GM19324 (cell line): ENCODE data around the gene GPD1.

ENCODE experiments used
- ATAC-seq: cut with Tn5 transposase; IDR thresholded peaks from one replicate; pipeline ENCODE4 v1.9.1; 2021; ENCODE audit warnings: mild to moderate bottlenecking, moderate library complexity; ENCODE audit not compliant: unreplicated experiment, low FRiP score

GPD1 gene

DNA sequence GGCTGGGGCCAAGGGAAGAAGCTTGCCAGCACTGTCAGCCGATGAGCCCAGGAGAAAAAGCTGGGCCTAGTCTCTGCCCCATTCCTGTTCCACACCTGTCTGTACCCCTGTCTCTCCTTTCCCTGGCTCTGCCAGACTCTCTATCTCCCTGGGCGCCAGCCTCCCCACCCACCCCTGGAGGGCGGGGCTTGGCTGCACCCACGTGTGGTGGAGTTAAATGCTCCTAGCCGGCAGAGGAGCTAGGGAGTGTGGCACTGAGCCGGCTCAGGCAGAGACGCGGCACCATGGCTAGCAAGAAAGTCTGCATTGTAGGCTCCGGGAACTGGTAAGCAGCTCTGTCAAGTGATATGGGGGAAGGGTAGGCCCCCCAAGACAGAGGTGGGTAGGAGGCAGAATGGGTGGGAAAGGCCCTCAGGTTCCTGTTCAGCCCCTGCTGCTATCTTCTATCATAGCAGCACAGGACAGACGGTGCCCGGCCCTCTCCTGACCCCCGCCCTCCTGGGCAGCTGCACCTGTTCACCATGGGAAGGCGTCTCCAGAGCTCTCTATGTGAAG is at the start of gene GPD1:
TSS of gene GPD1 (plus strand) at position 242 of the 555 bp plus-strand sequence. CDS start at position 285, 43 bp downstream.
- no peak for ATAC-seq

DNA sequence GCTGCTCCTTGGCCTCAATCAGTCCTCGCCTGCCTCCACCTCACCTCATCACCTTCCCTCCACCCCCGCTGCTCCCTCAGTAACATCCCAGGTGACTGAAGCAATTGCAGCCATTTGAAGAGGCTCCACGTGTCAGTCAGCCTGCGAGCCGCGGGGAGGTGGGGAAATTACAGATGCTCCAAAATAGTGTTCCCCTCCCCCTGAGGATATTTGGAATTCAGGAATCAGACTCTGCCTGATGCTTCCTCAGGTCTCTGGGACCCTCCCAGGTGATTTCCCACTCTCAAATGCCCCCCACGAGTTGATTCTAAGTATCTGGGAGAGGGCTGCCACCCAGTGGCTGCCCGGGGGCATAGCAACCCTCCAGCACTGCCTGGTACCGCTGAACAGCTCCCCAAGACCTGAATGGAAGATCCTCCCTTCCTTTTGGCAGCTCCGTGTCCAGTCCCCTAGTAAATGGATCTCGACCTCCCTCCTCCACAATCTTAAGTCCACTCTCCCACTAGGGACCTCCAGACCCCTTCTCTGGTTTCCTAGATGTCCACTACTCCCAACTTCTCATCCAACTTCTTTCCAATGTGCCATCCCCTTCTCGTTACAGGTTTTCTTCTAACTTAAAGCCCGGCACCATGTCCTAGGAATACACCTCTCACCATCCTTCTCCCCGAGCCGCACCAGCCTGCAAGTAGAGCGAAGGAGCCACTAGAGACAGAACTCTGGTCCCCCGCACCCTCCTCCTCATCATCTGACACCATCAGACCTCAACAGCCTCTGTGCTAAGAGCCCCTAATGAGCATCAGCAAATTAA is 47.8 kb upstream of the GPD1 start:
- no peak for ATAC-seq

DNA sequence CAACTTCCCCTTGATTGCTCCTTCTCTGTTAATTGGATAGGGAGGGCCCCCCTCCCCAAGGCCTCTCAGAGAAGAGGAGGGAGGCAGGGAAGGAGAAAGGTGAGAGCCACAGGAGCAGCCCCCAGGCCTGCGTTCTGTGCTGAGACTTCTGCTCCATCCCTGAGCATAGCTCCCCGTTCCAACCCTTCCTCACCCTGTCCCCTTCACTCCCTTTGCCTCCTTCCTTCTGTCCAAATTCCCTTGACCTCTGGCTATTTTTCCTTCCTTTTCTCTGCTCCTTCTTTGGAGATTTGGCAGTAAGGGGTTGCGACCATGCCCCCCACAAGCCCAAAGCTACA is 47.2 kb upstream of the GPD1 start:
- no peak for ATAC-seq

DNA sequence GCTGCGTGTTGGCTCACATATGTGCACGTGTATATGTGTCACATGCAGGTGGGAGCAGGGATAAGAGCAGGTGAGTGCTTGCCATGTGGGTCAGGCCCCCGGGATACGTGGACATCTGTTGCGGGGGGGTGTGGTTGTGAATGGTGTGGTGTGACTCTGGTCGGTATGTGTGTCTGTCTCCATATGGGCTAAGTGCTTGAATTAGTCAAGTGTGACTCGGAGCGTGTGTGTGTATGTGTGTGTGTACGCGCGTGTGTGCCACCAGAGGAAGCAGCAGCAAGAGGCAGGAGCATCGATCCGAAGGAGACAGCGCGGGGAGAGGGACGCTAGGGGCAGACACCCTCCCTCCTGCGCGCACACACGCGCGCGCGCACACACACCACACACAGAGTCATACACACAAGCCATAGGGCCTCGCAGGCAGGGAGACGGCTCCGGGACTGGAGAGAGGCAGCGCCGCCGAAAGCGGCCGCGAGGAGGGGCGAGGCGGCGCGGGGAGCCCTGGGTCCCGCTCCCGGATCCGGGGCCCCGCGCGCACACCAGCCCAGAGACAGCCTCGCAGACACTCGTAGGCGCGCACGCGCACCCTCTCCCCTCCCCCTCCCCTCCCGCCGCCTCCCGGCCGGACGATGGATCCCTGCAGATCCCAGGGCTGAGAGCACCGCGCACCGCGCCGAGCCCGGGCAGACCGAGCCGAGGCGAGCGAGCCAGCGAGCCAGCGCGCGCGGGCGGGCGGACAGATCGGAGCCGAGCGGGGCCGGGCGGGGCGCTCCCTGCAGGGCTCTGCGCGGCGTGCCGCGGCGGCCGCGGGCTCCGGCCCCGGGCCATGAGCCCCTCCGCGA is 46.6 kb upstream of the GPD1 start, which contains the start of gene ASIC1:
TSS of gene ASIC1 (plus strand) at position 597 of the 842 bp plus-strand sequence. CDS start 1,171 bp downstream, outside the sequence.
- ATAC-seq, result no peak

DNA sequence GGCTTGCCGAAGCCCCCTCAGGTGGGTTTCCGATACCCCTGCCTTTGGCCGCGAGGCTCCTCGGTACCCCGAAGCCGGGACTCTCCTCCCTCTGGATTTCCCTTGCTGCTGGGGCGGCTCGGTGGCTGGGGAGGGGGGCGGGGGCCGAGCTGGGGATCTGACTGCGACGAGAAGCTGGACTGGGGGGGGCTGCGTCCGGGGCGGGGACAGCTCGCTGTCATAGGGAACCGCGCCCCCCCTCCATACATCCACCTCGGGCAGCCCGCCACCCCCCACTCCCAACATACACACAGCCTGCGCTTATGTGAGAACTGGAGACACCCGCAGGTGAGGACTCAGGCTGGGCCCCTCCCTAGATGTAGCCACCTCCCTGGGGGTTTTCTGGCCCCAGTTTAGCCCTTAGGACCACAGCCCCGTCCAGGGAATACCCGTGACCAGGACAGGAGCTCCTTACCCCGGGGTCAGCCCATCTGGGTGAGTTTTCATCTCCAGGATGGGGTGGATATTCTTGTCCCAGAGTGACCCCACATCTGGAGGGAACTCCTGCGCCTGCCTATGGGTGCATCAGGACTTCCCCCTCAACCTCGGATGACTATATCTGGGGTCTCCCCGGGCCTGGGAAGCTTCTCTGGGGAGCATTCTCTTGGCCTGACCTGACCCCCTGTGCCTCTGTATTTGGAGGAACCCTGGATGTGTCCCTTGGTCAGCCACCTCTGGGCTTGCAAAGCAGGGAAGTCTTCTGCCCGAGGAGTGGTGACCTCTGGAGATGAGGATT is 45.7 kb upstream of the GPD1 start:
- ATAC-seq, result no peak

DNA sequence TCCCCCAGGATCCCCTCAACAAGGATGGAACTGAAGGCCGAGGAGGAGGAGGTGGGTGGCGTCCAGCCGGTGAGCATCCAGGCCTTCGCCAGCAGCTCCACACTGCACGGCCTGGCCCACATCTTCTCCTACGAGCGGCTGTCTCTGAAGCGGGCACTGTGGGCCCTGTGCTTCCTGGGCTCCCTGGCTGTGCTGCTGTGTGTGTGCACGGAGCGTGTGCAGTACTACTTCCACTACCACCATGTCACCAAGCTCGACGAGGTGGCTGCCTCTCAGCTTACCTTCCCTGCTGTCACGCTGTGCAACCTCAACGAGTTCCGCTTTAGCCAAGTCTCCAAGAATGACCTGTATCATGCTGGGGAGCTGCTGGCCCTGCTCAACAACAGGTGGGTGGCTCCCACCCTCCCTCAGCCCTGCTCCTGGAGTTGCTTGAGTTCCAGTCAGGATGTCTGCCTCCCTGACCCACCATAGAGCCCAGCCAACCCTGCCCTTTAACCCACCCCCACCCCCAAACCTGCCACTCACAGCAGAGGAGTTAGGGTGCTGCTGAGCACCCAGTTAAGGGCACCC is 45.0 kb upstream of the GPD1 start:
- ATAC-seq, result no peak

DNA sequence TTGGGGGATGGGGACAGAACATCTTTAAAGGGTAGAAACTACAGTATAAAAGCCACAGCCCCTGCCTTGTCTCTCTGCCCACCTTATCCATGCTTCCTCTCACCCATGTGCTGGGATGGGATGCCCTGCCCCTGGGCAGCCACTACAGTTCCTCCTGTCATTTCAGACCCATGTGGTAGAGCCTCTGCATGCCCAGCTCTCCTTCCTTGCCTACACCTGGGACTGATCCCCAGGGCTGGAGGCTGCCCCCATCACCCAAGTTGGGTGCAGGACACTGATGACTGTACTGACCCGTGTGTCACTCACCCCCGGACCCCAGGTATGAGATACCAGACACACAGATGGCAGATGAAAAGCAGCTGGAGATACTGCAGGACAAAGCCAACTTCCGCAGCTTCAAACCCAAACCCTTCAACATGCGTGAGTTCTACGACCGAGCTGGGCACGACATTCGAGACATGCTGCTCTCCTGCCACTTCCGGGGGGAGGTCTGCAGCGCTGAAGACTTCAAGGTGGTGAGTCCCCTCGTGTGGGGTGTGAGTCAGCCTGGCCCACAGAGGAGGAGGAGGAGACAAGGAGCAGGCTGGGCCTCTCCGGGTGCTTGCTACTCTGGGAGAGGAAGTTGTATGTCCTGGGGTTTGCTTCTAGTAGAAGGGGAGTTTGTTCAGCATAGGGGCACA is 44.2 kb upstream of the GPD1 start:
- no peak for ATAC-seq

DNA sequence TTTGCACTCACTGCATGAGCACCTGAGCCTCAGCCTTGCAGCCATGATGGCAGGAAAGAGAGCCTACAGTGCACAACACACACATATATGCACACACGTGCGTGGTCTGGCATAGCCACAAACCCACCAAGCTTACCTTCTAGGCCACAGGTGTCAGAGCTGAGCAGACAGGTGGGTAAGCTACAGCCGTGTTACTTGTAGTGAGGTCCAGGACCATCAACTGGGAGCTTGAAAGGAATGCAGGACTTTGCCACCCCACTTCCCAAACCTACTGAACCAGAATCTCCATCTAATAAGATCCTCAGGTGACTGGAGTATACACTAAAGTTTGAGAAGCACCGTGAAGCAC is 43.7 kb upstream of the GPD1 start:
- no peak for ATAC-seq

DNA sequence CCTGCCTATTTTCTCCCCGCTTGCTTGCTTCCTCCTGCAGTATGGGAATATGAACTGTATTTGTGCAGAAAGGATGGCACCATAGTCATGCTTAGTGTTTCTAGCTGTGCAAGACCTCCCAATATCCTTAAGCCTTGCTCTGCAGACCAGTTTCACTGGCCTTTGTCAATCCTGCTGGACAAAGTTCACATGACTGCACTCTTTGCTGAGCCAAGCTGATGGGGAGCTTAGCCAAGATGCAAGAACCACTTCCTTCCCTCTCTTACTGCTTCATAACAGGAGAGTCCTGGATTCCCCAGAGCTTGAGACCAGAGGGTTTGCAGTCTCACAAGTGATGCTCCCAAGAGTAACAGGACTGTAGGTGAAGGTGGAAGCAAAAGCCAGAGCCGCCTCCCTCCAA is 42.6 kb upstream of the GPD1 start:
- no peak for ATAC-seq

DNA sequence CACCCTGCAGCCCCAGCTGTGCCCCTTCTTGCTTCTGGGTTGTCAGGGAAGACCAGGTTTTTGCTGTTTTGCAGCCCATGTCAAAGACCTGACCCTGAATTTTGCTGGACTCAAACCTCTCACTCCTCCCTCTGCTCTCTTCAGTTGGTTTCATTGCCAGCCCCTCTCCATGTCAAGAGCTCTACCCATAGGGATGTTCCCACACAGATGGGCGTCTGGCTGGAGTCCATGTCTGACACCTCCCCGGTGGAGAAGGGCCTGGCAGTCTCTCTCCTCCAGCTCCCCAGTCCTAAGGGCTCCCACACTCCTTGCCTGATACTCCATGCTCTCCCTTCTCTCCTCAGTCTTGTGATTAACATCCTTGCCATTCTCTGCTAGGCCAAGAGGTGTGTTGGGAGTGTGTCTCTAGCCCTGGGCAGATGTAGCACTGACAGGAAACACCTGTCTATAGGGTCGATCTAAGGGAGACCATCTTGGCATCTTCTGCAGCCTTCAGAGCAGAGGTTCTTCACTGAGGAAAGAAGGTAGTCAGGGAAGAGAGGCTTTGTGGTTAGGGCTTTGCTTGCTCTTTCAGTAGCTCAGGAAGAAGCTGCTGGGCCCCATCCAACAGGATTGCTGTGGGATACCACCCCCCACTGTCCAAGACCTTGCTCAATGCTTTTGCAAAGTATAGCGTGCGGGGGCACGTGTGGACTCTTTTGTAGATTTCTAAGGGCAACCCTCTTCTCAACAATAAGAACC is 41.7 kb upstream of the GPD1 start:
- no peak for ATAC-seq

DNA sequence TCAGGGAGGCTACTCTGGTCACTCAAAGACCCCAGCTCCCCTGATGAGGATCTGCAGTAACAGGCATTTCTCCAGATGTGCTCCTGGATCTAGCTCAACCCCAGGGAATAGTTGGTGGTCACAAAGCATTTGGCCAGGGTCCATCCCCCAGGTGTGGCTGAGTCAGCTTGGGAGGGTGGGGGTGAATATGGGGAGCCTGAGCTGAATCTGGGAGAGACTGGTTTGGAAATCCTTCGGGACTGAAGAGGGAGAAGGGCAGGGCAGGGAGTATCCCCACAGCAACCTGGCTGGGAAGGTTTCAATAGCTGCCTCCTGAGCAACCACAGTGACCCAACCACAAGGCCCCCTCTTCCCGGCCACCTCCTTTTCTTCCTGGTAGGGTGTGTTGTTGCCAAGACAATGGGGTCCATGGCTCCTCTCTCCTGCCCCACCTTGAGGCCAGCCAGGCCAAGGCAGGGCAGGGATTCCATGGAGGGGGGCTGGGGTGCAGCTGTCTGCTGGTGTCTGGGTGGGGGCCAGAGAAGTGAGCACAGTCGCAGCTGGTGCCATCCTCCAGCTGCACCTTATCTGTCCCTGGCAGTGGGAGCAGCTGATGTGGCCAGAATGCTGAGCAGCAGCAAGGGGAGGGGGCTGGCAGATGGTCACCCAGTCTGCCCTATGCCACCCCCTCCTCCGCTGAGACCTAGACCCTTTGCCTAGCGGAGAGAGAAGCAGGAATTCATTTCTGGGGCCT is 40.9 kb upstream of the GPD1 start:
- ATAC-seq, result no peak

DNA sequence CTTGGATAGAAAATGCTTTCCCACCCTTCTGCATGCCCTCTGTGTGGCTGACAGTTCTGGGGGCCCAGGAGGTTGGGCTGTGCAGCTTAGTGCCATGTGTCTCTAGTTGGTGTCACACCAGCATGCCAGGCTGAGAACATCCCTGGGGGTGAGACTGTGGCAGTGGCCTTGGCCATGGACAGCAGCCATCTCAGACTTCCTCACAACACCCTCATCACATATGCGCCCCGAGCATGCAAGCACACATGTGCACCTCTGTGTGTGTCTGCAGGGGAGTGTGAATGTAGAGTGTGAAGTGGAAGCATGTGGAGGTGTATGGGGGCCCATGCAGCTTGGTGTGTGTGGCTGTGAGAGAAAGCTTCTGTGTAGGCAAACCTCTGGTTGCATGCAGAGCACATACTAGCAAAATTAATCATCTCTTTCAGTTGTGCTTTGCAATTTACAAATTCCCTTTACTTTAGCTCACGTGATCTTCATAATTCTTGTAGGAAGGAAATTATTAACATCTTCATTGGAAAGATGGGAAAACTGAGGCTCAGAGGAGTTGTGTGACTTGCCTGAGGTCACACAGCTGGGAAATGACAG is 38.0 kb upstream of the GPD1 start:
- ATAC-seq, result no peak

DNA sequence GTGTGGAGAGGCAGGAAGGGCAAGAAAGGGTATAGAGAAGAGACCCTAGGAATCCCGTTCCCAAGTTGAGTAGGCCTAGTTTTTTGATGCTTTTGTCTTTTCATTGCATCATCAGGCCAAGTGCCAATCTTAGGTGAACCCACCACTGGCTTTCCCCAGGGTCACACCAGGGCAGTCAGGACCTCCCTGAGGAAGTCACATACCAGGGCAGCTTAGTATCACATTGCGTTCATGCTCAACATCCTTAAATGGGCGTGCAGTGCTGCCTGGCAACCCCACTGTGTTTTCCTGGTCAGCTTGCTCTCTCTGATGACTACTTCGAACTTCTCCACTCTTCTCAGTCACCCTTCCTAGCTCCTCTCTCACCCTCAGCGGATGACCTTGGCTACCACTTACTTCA is 37.4 kb upstream of the GPD1 start:
- ATAC-seq, result no peak

DNA sequence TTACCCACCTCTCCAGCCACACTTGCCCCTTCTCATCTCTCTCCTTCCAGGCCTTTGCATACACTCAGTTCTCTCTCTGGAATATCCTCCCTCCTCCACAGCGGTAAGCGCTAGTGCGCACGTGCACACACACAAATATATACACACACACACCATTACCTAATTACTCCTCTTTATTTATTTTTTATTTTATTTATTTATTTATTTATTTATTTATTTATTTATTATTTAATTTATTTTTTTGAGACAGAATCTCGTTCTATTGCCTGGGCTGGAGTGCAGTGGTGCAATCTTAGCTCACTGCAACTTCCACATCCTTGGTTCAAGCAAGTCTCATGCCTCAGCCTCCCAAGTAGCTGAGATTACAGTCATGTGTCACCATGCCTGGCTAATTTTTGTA is 34.7 kb upstream of the GPD1 start:
- ATAC-seq, result no peak

DNA sequence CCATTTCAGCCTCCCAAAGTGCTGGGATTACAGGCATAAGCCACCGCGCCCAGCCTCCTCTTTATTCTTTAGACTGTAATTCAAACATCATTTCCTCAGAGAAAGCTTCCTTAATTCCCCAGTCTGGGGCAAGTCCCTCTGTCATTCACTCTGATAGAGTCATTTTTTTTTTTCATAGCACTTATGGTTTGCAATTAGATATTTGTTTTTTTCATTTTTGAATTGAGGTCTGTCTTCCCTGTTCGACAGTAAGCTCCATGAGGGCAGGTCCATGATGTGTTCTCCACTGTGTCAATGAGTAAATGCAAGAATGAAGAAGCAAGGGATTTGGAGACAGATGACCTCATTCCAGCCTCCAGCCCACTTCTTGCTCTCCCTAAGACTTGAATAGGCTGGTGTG is 34.3 kb upstream of the GPD1 start:
- no peak for ATAC-seq

DNA sequence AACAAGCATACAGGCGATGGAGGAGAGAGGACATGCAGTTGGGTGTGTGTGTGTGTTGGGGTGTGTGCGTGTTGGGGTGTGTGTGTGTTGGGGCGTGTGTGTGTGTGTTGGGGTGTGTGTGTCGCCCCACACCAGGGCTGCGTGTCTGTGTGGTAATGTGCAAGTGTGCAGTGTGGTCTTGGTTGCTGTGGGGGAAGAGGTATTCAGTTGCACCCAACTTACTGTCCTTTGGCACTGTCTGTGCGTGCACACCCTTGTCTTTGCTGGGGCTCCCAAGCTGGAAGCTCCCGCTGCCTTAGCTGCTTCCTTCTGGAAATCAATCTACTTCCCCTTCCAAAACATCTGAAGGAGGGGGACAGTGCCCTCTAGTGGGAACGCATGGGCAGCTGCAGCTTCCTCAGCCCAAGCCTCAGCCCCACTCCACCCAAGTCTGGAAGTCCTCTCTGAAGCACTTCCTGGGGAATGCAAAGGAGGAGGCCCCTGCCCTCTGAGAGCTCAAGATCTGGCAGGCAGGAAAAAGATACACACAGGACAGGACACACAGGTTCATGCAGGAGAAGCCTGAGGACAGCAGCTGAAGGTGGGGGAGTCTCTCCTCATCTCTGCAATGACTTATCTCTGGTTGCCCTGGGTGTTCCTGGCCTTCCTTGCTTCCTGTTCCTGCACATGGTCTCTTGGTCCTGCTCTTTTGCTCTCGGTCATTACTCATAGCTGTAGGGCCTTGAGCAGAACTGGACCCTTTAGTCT is 33.3 kb upstream of the GPD1 start:
- ATAC-seq, result no peak

DNA sequence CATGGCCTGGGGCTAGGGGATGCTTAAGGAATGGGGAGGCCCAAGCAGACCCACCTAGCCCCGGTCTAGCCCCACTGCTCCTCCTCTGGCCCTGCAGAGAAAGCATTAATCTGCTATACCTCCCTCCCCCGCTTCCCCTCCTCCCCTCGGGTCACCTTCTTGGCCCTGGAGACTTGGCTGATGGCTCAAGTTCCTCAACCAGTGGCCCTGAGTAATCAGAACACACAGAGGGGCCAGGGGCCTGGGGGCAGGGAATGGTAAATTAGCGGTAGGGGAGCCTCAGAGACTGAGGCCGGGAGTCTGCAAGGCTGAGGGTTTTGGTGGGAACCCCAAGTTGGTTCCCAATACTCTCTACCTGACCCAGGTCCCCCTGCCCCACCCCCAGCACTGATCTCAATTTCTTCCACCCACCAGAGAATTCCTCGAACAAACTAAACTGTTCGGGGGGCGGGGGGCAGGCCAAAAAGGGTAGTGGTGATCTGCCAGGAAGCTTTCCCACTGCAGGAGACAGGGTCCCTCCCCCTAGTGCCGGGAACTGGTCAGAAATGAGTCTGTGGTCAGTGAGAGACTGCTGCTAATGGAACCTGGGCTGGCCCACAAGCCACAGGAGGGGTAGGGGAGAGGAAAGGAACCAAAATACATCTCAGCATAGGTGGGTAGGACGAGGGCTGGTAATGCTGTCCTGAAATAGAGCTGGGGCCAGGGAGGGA is 31.5 kb upstream of the GPD1 start:
- no peak for ATAC-seq
